Ovary (tissue), 3 donors: ENCODE data around the gene EPHB1.

Experiments used
- POLR2A ChIP-seq: fragments of 450-650 bp; IDR thresholded peaks from one replicate; pipeline ENCODE4 v1.6.1; 2017; ENCODE audit warnings: antibody characterized with exemption, mild to moderate bottlenecking, moderate library complexity
- TF ChIP-seq, protein P1 (sequence below), 3 donors: fragments of 450-650 bp in 2 of 3; fragments of 200-600 bp in 1 of 3; IDR thresholded peaks; one replicate each; pipeline versions ENCODE4 v1.5.1 to v1.8.0; 2016 to 2022; ENCODE audit warnings: antibody characterized with exemption in 3 of 3, mild to moderate bottlenecking in 1 of 3
- donor health status: DM: no; HTN: no; CAD: no.

DNA sequence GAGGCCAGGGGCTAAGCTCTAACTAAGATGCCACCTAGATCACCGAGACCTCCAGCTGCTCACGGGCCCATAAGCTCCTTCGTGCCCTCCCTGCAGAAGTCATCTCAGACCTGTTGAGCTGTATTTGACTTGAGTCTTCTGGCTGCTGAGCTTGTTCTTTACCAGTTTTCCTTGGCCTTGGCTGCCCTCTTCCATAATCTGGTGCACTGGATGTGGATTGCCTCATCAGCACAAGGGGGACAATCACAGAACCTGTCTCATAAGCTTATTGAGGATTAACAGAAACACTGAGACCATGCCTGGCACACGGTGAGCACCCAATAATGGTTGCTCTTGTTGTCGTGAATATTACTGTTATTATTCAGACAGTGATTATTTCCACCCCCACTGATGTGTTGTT lies 101.1 kb downstream of the EPHB1 start:
- TF ChIP-seq, protein P1, sequence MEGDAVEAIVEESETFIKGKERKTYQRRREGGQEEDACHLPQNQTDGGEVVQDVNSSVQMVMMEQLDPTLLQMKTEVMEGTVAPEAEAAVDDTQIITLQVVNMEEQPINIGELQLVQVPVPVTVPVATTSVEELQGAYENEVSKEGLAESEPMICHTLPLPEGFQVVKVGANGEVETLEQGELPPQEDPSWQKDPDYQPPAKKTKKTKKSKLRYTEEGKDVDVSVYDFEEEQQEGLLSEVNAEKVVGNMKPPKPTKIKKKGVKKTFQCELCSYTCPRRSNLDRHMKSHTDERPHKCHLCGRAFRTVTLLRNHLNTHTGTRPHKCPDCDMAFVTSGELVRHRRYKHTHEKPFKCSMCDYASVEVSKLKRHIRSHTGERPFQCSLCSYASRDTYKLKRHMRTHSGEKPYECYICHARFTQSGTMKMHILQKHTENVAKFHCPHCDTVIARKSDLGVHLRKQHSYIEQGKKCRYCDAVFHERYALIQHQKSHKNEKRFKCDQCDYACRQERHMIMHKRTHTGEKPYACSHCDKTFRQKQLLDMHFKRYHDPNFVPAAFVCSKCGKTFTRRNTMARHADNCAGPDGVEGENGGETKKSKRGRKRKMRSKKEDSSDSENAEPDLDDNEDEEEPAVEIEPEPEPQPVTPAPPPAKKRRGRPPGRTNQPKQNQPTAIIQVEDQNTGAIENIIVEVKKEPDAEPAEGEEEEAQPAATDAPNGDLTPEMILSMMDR (IDR thresholded peaks at IDR 0.05) = no peak
- no peak for TF ChIP-seq POLR2A
